ENCODE results near the gene POTEF.
"Not testable (repeated sequence)": the region's sequence is repeated elsewhere in the genome, so short reads cannot be mapped to it uniquely, and the experiment has no call there.

Gene POTEF

GRCh38 chr2:130152816-130153595 is 24.0 kb upstream of the POTEF start:
- DNase-seq (ENCODE audit: low read depth): no peak
- TF ChIP-seq CTCF (conservative IDR thresholded peaks at IDR 0.05; ENCODE audit: control insufficient read depth, insufficient read depth, low read depth, low read length): no peak
- H3K4me3 ChIP-seq (ENCODE audit: control insufficient read depth, low read depth, low read length): no peak overlapping the region

GRCh38 chr2:130152136-130152815 is 23.3 kb upstream of the POTEF start:
- not testable (repeated sequence) for DNase-seq (ENCODE audit: low read depth); H3K4me3 ChIP-seq (ENCODE audit: control insufficient read depth, low read depth, low read length)

- H3K4me3 ChIP-seq (ENCODE audit: control insufficient read depth, low read depth, low read length); DNase-seq (ENCODE audit: low read depth): not testable (repeated sequence)
Observed at GRCh38 chr2:130151145-130151512, 22.1 kb upstream of the POTEF start.

DNA sequence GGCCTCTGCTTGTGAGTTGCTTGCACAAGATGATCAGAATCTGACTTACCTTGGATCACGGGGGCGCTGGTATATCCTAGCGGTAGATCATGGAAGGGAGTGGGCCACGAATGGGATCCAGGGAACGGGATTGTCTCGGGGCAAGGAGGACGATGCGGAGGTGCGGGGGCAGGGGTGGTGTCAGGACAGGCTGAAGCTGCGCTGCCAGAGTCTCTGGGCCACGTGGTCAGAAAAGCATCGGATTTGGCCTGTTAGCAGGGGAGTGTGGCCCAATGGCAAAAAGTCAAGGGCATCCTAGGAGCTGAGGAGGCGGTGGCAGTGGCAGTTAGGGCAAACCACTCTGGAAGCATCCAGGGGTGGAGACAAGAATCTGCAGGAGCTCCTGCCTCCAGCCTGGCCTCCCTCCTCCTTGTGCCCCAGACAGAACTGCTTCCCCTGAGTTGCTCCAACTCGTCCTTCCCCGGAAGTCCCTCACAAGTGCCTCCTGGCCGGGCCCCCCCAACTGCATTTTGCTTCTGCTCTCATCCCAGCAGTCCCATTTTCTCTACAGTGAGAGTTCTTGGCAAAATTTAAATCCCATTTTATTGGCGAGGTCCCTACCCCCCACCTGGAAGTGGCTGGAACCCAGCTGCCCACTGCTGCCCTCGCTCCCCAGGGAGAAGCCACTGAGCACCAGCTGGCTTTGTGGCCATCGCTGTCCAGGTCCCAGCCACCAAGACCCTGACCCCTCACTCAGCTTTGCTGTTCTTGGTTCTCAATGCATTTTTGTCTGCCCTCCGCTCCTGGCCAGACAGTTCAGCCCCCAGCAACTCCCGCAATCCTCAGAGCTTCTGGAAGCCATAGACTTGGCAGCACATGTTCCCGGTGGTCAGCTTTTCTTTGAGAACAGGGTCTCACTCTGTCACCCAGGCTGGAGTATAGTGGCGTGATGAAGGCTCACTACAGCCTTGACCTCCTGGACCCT is 21.4 kb upstream of the POTEF start:
- H3K4me3 ChIP-seq (ENCODE audit: control insufficient read depth, low read depth, low read length): no peak overlapping the region
- no peak for DNase-seq (ENCODE audit: low read depth)
- TF ChIP-seq CTCF (conservative IDR thresholded peaks at IDR 0.05; ENCODE audit: control insufficient read depth, insufficient read depth, low read depth, low read length): no peak

- not testable (repeated sequence) for H3K4me3 ChIP-seq (ENCODE audit: control insufficient read depth, low read depth, low read length); DNase-seq (ENCODE audit: low read depth)
Observed at GRCh38 chr2:130148515-130148914, 19.5 kb upstream of the POTEF start.

GRCh38 chr2:130145006-130145414 is 16.0 kb upstream of the POTEF start, which contains the start of gene CCDC74B:
CCDC74B (minus strand) TSS chr2:130145112; CDS start chr2:130144996, 116 bp downstream.
- DNase-seq (ENCODE audit: low read depth): peak; percentile 21
- peak within 1 kb of the TSS; percentile 29 for H3K4me3 ChIP-seq (ENCODE audit: control insufficient read depth, low read depth, low read length)

GRCh38 chr2:130143266-130144039 is 14.4 kb upstream of the POTEF start:
- DNase-seq (ENCODE audit: low read depth); H3K4me3 ChIP-seq (ENCODE audit: control insufficient read depth, low read depth, low read length): not testable (repeated sequence)

DNA sequence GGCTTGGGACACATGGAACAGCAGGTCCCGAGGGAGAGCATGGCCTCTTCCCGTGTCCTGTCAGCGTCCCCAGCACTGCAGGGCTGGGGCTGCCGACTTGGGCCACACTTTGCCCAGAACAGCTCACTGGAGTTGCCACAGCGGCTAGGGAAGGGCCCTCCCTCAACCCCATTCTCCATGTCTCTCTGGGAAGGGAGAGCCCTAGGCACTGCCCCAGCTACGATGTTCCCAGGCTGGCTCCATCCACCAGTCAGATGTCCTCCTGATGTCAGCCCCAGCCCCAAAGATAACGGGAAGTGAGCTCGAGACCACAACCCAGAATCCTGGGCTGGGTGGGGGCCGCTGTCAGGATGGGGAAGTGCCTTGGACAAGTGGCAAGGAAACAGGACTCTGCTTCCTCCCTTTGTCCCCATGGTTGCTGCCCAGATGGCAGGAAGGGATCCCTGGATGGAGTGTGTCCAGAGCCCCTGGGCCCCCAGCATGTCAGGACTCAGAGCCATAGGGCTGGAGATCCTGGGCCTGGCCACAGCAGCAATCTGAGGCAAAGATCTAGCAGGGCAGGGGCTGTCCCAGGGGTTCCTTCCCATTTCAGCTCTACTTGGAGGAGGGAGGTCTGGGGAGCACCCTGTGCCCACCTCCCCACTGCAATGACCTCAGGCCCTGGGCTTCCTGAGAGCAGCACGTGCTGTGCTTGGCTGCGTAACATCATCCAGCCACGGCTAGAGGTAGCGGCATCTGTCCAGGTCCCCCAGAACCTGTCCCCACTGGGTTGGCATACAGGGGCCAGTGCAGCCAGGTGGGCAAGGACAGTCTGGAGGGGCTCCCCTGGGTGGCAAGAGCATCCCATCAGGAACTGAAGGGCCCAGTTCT is 13.6 kb upstream of the POTEF start:
- DNase-seq (ENCODE audit: low read depth): not testable (repeated sequence)

GRCh38 chr2:130141645-130142370 is 12.8 kb upstream of the POTEF start:
- DNase-seq (ENCODE audit: low read depth); H3K4me3 ChIP-seq (ENCODE audit: control insufficient read depth, low read depth, low read length): not testable (repeated sequence)

More for the DNA sequence above, 13.6 kb upstream of the POTEF start:
- H3K4me3 ChIP-seq (ENCODE audit: control insufficient read depth, low read depth, low read length): not testable (repeated sequence)

GRCh38 chr2:130141002-130141401 is 12.0 kb upstream of the POTEF start:
- not testable (repeated sequence) for DNase-seq (ENCODE audit: low read depth); H3K4me3 ChIP-seq (ENCODE audit: control insufficient read depth, low read depth, low read length)

DNA sequence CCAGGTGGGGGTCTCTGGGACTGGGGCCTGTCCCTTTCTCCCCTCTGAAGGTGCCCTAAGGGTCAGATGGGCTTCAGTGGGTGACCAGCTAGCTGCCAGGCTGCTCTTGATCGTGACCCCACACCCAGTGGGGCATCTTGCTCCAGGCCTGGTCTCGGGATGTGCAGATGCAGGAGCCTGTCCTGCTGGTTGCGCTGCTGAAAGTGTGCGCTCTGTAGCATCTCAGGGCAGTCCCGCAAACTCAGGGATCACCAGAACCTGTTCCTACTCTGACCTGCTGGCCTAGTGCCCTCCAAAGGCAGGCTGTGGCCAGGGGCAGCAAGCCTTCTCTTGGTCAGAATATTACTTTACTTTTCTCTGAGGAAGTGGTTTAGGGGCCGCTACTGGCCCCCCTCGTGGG is 11.5 kb upstream of the POTEF start:
- H3K4me3 ChIP-seq (ENCODE audit: control insufficient read depth, low read depth, low read length); DNase-seq (ENCODE audit: low read depth): not testable (repeated sequence)

DNA sequence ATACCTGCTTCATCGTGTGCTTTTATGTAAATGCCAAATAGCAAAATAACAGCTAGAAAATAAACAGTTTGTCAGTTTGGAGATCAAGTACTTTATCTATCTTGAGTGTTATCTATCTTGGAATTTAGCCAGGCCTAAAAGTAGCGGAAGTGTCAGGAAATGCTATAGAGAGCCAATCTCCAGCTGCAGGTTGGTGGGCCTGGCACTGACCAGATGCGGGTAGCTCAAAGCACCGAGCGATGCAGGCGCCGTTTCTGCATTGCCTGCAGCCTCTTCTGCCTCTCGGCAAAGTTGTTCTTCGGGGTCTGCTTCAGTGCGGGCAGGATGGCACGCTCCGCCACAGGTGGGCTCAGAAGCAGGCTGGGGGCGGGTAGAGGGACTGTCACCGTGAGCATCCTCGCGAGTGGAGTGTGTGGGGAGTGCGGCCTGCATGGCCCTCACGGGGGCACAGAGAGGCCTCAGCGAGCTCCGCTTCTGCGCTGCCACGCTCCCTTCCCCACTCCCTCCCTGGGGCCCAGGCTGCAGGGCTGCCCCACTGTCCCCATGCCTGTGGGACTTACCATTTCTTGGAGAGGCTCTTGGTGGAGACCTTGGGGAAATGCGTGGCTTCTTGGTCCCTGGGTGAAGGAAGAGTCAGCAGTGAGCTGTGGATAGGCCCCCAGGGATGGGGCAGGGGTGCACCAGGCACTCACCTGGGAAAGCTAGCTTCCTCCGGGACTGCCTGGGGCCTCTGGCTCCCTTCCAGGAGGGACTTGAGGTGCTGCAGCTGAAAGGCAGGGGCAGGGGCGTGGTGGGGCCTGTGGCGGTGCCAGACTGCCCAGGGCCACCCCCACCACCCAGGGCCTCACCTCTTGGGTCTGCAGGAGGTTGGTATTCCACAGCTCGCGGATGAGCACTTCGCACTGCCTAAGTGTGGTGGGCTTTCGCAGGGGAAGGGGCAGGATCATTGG is 10.6 kb upstream of the POTEF start:
- not testable (repeated sequence) for DNase-seq (ENCODE audit: low read depth); H3K4me3 ChIP-seq (ENCODE audit: control insufficient read depth, low read depth, low read length)
